ENCODE data around the gene RIPOR3.

Gene RIPOR3

DNA sequence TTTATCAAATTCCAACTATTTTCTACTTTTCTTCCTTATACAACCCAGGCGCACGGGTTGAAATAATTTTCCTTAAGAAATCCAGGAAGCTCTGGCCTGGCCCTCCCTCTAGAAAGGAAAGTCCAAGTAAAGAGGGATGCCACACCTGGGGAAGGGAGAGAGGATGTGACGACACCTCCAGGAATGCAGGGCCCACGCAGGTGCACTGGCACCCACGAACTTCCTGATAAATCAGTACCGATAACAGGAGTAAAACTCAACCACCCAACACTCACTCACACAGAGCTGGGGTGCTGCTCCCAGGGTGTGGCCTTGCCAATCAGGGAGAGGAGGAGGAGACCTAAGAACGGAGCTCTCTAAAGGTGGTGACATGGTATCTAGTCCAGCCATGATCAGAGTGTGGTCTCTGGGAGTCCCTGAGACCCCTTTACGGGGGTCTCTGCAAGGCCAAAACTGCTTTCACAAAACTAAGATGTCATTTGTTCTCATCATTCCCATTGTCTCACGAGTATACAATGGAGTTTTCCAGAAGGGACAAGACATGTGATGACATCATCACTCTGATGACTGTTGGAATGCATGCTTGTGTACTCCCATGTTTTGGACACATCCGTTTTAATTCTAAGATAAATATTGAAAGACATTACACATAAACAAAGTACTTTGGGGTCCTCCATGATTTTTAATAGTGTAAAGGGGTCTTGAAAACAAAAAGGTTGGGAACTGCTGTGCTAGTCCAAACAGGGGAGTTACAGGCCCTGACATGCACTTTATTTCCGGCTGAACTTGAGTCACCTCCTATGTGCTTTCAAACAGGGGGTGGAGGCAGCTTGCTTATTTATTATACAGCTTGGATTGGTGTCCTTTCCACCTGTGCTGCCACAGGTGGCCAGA, 37.9 kb upstream of the RIPOR3 start:
- Histone ChIP-seq H3K36me3 (replicated peaks; ENCODE audit: low read depth, low read length) (no peaks in the 10 kb centered on the region), H3K79me2 (ENCODE audit: low read length) (peaks cover 22% of the 10 kb centered on the region), H3K4me2 (ENCODE audit: low read length) (peak overlapping the region; percentile 75), H4K20me1 (ENCODE audit: insufficient read depth, low read length) (peaks cover 6% of the 10 kb centered on the region; the same call in 1 of the 2 replicates), H2AFZ (ENCODE audit: low read depth, low read length) (no peak overlapping the region; the same call in 1 of the 2 replicates), H3K27me3 (ENCODE audit: low read depth, low read length) (peaks cover 6% of the 10 kb centered on the region; the same call in 1 of the 2 replicates), H3K4me3 (ENCODE audit: low read length) (no peak overlapping the region), H3K9ac (ENCODE audit: low read length) (no peak overlapping the region), H3K27ac (ENCODE audit: low read length) (peak overlapping the region; percentile 73; the same call in 1 of the 2 replicates), H3K9me3 (ENCODE audit: insufficient read depth, low read length) (no peaks in the 10 kb centered on the region), H3K4me1 (ENCODE audit: low read length) (peaks cover 55% of the 10 kb centered on the region)
- TF ChIP-seq EZH2phosphoT487 (IDR thresholded peaks at IDR 0.05; ENCODE audit: low read depth) = no peak
- TF ChIP-seq, protein P1, sequence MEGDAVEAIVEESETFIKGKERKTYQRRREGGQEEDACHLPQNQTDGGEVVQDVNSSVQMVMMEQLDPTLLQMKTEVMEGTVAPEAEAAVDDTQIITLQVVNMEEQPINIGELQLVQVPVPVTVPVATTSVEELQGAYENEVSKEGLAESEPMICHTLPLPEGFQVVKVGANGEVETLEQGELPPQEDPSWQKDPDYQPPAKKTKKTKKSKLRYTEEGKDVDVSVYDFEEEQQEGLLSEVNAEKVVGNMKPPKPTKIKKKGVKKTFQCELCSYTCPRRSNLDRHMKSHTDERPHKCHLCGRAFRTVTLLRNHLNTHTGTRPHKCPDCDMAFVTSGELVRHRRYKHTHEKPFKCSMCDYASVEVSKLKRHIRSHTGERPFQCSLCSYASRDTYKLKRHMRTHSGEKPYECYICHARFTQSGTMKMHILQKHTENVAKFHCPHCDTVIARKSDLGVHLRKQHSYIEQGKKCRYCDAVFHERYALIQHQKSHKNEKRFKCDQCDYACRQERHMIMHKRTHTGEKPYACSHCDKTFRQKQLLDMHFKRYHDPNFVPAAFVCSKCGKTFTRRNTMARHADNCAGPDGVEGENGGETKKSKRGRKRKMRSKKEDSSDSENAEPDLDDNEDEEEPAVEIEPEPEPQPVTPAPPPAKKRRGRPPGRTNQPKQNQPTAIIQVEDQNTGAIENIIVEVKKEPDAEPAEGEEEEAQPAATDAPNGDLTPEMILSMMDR (IDR thresholded peaks at IDR 0.05; ENCODE audit: low read depth, low read length) = no peak

DNA sequence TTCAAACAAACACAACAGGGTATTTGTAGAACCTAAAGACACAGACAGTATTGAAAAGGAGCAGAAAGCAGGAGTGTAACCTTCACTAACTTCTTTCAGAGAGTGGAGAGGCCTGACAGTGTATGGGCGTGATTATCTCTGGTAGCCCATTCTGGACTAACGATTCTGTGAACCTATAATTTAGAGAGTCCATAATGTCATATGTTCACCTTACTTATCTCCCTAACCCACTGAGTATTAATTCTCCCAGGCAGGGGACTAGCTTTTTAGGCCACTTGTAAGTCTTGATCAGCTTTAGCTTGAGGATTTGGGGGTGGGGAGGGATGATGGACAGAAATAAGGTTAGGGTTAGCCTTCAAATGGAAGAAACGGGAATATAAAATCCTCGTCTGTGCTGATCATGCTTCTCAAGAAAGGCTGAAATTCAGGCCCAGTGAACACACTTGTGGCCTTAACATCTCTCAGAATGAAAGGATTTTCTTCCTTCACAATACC, 37.2 kb upstream of the RIPOR3 start:
- Histone ChIP-seq H3K9me3 (ENCODE audit: insufficient read depth, low read length) (no peaks in the 10 kb centered on the region), H3K27me3 (ENCODE audit: low read depth, low read length) (peaks cover 6% of the 10 kb centered on the region; the same call in 1 of the 2 replicates), H3K4me3 (ENCODE audit: low read length) (peak overlapping the region; percentile 55; the same call in 1 of the 2 replicates), H3K9ac (ENCODE audit: low read length) (peak overlapping the region; percentile 48), H4K20me1 (ENCODE audit: insufficient read depth, low read length) (peaks cover 6% of the 10 kb centered on the region; the same call in 1 of the 2 replicates), H3K27ac (ENCODE audit: low read length) (peak overlapping the region; percentile 73), H3K4me2 (ENCODE audit: low read length) (peak overlapping the region; percentile 75), H3K79me2 (ENCODE audit: low read length) (peaks cover 20% of the 10 kb centered on the region), H3K4me1 (ENCODE audit: low read length) (peaks cover 55% of the 10 kb centered on the region), H3K36me3 (replicated peaks; ENCODE audit: low read depth, low read length) (no peaks in the 10 kb centered on the region), H2AFZ (ENCODE audit: low read depth, low read length) (peak overlapping the region; percentile 70)
- TF ChIP-seq, protein P1 (IDR thresholded peaks at IDR 0.05; ENCODE audit: low read depth, low read length) = no peak
- TF ChIP-seq EZH2phosphoT487 (IDR thresholded peaks at IDR 0.05; ENCODE audit: low read depth) = no peak

DNA sequence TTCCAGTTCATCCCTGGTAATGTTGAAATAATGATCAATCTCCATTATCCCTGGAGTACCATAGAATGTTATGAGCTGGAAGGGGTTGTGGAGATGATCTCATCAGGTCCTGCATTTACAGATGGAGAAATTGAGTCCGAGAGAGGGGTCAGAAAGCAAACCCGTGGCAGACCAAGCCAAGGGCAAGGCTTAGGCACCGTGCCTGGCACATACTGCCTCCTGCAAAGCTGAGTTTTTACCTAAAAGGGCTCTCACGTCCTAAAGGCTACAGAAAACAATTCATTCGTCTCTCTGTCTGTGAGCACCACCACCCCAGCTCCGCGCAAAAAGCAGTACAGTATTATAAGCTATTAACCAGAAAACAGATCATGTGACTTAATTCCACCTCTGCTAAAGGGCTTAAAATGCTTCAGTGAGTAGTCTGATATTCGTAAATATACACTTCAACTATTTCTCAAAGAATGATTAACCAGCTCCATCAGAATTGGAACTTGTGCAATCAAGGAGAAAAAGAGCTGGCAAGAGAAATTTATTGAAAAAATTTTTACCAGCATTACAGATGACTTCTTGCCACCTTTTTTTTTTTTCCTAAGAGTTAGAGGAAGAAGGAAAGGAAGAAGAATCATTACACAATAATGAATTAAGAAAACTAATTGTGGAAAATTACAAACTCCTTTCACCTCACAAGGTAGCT, 36.6 kb upstream of the RIPOR3 start:
- peak overlapping the region; percentile 70 for H2AFZ ChIP-seq (ENCODE audit: low read depth, low read length)
- H3K27me3 ChIP-seq (ENCODE audit: low read depth, low read length) = peaks cover 6% of the 10 kb centered on the region; the same call in 1 of the 2 replicates
- H3K36me3 ChIP-seq (replicated peaks; ENCODE audit: low read depth, low read length) = no peaks in the 10 kb centered on the region
- H3K4me3 ChIP-seq (ENCODE audit: low read length) = peak overlapping the region; percentile 55
- H3K4me2 ChIP-seq (ENCODE audit: low read length) = peak overlapping the region; percentile 75
- TF ChIP-seq EZH2phosphoT487 (IDR thresholded peaks at IDR 0.05; ENCODE audit: low read depth) = no peak
- TF ChIP-seq, protein P1 (IDR thresholded peaks at IDR 0.05; ENCODE audit: low read depth, low read length) = no peak
- H3K27ac ChIP-seq (ENCODE audit: low read length) = peak overlapping the region; percentile 73
- peaks cover 15% of the 10 kb centered on the region for H3K79me2 ChIP-seq (ENCODE audit: low read length)
- H3K9ac ChIP-seq (ENCODE audit: low read length) = peak overlapping the region; percentile 48
- H3K4me1 ChIP-seq (ENCODE audit: low read length) = peaks cover 55% of the 10 kb centered on the region
- peaks cover 6% of the 10 kb centered on the region; the same call in 1 of the 2 replicates for H4K20me1 ChIP-seq (ENCODE audit: insufficient read depth, low read length)
- H3K9me3 ChIP-seq (ENCODE audit: insufficient read depth, low read length) = no peaks in the 10 kb centered on the region

Data from OCI-LY3 (cell line).